ENCODE data around the gene CDC27. TPM values are rescaled to one million over a fixed set of nuclear protein-coding genes. Genes with fewer than 3 reads are reported as not detected.
"Not testable (repeated sequence)": the region's sequence is repeated elsewhere in the genome, so short reads cannot be mapped to it uniquely, and the experiment has no call there.

The CDC27 gene
- polyA plus RNA-seq, 1 donor (not counting 4 experiments of a cell fraction or from before 2014, with no cell fraction given) = 95.6 TPM

- DNase-seq (ENCODE audit: low read depth, low spot score) = no peak
- dilution Hi-C loops (cut with MboI; ENCODE audit: extremely low pct_ligation_motif_present, low sequenced_read_pairs) = no loop called here
- H3K4me1 ChIP-seq (ENCODE audit: control insufficient read depth, extremely low read depth, insufficient read depth, low read length) = peaks cover 1% of the 10 kb centered on the region
- H2AFZ ChIP-seq (ENCODE audit: control insufficient read depth, low read length) = no peak overlapping the region
- H3K27ac ChIP-seq (ENCODE audit: control insufficient read depth, insufficient read depth, low read length) = no peak overlapping the region
- no peaks in the 10 kb centered on the region for H3K9me3 ChIP-seq (ENCODE audit: control insufficient read depth, low read depth, low read length)
- no peaks in the 10 kb centered on the region for H3K9me1 ChIP-seq (ENCODE audit: control insufficient read depth, extremely low read depth, insufficient read depth, low read length)
- H3K36me3 ChIP-seq (ENCODE audit: control insufficient read depth in 2 of 2, extremely low read depth in 1 of 2, insufficient read depth in 2 of 2, low read length in 2 of 2) = peaks cover 3 to 11% of the 10 kb centered on the region in 2 experiments
- FAIRE-seq = no peak
- H4K20me1 ChIP-seq (ENCODE audit: control insufficient read depth, extremely low read depth, insufficient read depth, low read length) = peaks cover 5% of the 10 kb centered on the region
- H3K9ac ChIP-seq (ENCODE audit: control insufficient read depth, extremely low read depth, insufficient read depth, low read length) = no peak overlapping the region
- peaks cover 83% of the 10 kb centered on the region for H3K79me2 ChIP-seq (ENCODE audit: control insufficient read depth, insufficient read depth, low read length)
- no peaks in the 10 kb centered on the region for H3K27me3 ChIP-seq (ENCODE audit: control insufficient read depth, extremely low read depth, insufficient read depth, low read length)
- H3K4me3 ChIP-seq (ENCODE audit: control insufficient read depth in 2 of 3, extremely low read depth in 1 of 3, insufficient read depth in 2 of 3, low read depth in 1 of 3, low read length in 3 of 3) = no peak overlapping the region
- H3K4me2 ChIP-seq (ENCODE audit: control insufficient read depth, extremely low read depth, insufficient read depth, low read depth, low read length) = no peak overlapping the region
- TF ChIP-seq EZH2 (IDR thresholded peaks at IDR 0.05; ENCODE audit: low read length) (no peak), CTCF (optimal IDR thresholded peaks at IDR 0.05 in 1 of 3, IDR thresholded peaks at IDR 0.05 in 1 of 3, conservative IDR thresholded peaks at IDR 0.05 in 1 of 3; ENCODE audit: extremely low read depth in 1 of 3, insufficient read depth in 2 of 3, low read length in 3 of 3) (no peak)
Measured at GRCh38 chr17:47184681-47185080, 4.4 kb downstream of the CDC27 start.

- H3K4me1 ChIP-seq (ENCODE audit: control insufficient read depth, extremely low read depth, insufficient read depth, low read length); H3K9me3 ChIP-seq (ENCODE audit: control insufficient read depth, low read depth, low read length); H3K27ac ChIP-seq (ENCODE audit: control insufficient read depth, insufficient read depth, low read length); dilution Hi-C loops (cut with MboI; ENCODE audit: extremely low pct_ligation_motif_present, low sequenced_read_pairs); H3K4me3 ChIP-seq (ENCODE audit: control insufficient read depth in 2 of 3, extremely low read depth in 1 of 3, insufficient read depth in 2 of 3, low read depth in 1 of 3, low read length in 3 of 3); H3K27me3 ChIP-seq (ENCODE audit: control insufficient read depth, extremely low read depth, insufficient read depth, low read length); H3K9ac ChIP-seq (ENCODE audit: control insufficient read depth, extremely low read depth, insufficient read depth, low read length); H3K9me1 ChIP-seq (ENCODE audit: control insufficient read depth, extremely low read depth, insufficient read depth, low read length); DNase-seq (ENCODE audit: low read depth, low spot score); FAIRE-seq; H2AFZ ChIP-seq (ENCODE audit: control insufficient read depth, low read length); H4K20me1 ChIP-seq (ENCODE audit: control insufficient read depth, extremely low read depth, insufficient read depth, low read length); H3K4me2 ChIP-seq (ENCODE audit: control insufficient read depth, extremely low read depth, insufficient read depth, low read depth, low read length): not testable (repeated sequence)
- Histone ChIP-seq H3K36me3 (ENCODE audit: control insufficient read depth in 2 of 2, extremely low read depth in 1 of 2, insufficient read depth in 2 of 2, low read length in 2 of 2) (peaks cover 7 to 23% of the 10 kb centered on the region in 2 experiments), H3K79me2 (ENCODE audit: control insufficient read depth, insufficient read depth, low read length) (peaks cover 88% of the 10 kb centered on the region)
Measured at GRCh38 chr17:47180988-47181387, 8.1 kb downstream of the CDC27 start.

GRCh38 chr17:47180337-47180736, 8.8 kb downstream of the CDC27 start:
- peaks cover 9 to 23% of the 10 kb centered on the region in 2 experiments for H3K36me3 ChIP-seq (ENCODE audit: control insufficient read depth in 2 of 2, extremely low read depth in 1 of 2, insufficient read depth in 2 of 2, low read length in 2 of 2)
- dilution Hi-C loops (cut with MboI; ENCODE audit: extremely low pct_ligation_motif_present, low sequenced_read_pairs) = no loop called here
- TF ChIP-seq CTCF (optimal IDR thresholded peaks at IDR 0.05 in 1 of 3, IDR thresholded peaks at IDR 0.05 in 1 of 3, conservative IDR thresholded peaks at IDR 0.05 in 1 of 3; ENCODE audit: extremely low read depth in 1 of 3, insufficient read depth in 2 of 3, low read length in 3 of 3) (no peak), EZH2 (IDR thresholded peaks at IDR 0.05; ENCODE audit: low read length) (no peak)
- no peaks in the 10 kb centered on the region for H3K4me1 ChIP-seq (ENCODE audit: control insufficient read depth, extremely low read depth, insufficient read depth, low read length)
- no peak overlapping the region for H3K4me2 ChIP-seq (ENCODE audit: control insufficient read depth, extremely low read depth, insufficient read depth, low read depth, low read length)
- no peaks in the 10 kb centered on the region for H3K27me3 ChIP-seq (ENCODE audit: control insufficient read depth, extremely low read depth, insufficient read depth, low read length)
- H3K79me2 ChIP-seq (ENCODE audit: control insufficient read depth, insufficient read depth, low read length) = peaks cover 88% of the 10 kb centered on the region
- no peak overlapping the region for H3K4me3 ChIP-seq (ENCODE audit: control insufficient read depth in 2 of 3, extremely low read depth in 1 of 3, insufficient read depth in 2 of 3, low read depth in 1 of 3, low read length in 3 of 3)
- DNase-seq (ENCODE audit: low read depth, low spot score) (no peak), FAIRE-seq (no peak)
- no peak overlapping the region for H2AFZ ChIP-seq (ENCODE audit: control insufficient read depth, low read length)
- no peaks in the 10 kb centered on the region for H3K9me3 ChIP-seq (ENCODE audit: control insufficient read depth, low read depth, low read length)
- no peak overlapping the region for H3K9ac ChIP-seq (ENCODE audit: control insufficient read depth, extremely low read depth, insufficient read depth, low read length)
- H3K9me1 ChIP-seq (ENCODE audit: control insufficient read depth, extremely low read depth, insufficient read depth, low read length) = no peaks in the 10 kb centered on the region
- peaks cover 5% of the 10 kb centered on the region for H4K20me1 ChIP-seq (ENCODE audit: control insufficient read depth, extremely low read depth, insufficient read depth, low read length)
- no peak overlapping the region for H3K27ac ChIP-seq (ENCODE audit: control insufficient read depth, insufficient read depth, low read length)

Measured in keratinocyte (primary cell).